ENCODE data around the gene ZNF445.
"Not testable (repeated sequence)": the region's sequence is repeated elsewhere in the genome, so short reads cannot be mapped to it uniquely, and the experiment has no call there.

Gene ZNF445

DNA sequence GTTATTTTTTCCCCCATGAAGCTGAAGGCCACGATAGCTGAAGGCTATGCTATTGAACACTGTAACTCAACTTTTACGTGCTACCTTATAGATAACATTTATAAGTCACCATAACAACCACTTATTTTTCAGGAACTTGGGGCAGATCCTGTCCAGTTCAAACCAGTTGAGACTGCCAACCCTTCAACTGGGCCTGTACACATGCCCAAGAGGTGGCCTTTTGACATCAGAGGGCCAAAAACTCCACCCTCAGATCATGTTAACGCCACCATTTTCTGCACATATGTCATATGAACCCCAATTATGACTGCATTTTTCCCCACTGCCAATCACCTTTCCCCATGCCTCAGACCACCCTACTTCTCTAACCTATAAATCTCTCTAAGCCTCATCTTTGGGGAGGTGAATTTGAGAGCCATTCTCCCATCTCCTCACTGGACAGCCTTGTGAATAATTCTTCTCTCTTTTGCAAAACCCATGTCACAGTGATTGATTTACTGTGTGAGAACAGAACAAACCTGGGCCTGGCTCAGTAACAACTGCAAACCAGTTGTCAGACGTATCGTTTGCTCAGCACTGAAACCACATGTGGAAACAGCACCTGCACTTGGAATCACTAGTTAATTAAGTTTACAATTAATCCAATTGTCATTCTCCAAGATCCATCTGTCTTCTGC is 42.5 kb downstream of the ZNF445 start:
- no peak for DNase-seq (ENCODE audit: low spot score)

GRCh38 chr3:44430466-44430865 is 47.0 kb downstream of the ZNF445 start:
- no peak for DNase-seq (ENCODE audit: low spot score)

DNA sequence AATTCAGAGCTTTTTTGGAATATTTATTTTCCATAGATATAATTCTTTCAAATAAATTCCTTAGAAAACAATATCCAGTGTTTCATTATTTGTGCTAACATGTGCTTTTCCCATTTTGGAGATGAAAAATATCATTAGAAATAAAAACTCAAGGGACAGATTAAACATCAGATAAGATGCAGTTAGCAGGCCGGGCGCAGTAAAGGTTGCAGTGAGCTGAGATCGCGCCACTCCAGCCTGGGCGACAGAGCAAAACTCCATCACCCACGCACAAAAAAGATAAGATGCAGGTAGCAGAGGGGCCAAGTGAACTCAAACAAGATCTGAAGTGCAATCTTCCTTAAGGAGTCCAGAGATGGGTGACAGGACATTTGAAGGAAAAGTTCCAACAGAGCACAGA is 48.0 kb downstream of the ZNF445 start:
- no peak for DNase-seq (ENCODE audit: low spot score)

- DNase-seq (ENCODE audit: low spot score) = no peak
These were observed 48.6 kb downstream of the ZNF445 start for GRCh38 chr3:44428910-44429309.

DNA sequence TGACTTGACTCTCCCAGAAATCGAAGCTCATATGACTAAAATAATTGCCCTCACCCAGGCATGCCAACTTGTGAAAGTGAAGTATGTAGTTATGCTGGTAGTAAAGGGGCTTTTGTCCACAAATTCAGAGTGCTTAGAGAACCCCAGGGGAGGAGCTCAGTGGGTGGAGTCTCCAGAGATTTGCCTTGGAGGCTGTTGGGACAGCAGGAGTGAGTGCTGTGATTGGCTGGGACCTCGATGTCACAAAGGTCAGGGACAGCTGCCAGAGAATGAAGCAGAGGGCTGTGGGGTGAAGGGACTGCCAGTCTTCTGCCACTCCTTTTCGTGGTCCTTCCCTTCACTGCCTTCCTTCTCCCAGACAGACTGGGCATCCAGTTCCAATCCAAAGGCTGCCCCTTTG is 49.8 kb downstream of the ZNF445 start:
- DNase-seq (ENCODE audit: low spot score) = no peak

DNA sequence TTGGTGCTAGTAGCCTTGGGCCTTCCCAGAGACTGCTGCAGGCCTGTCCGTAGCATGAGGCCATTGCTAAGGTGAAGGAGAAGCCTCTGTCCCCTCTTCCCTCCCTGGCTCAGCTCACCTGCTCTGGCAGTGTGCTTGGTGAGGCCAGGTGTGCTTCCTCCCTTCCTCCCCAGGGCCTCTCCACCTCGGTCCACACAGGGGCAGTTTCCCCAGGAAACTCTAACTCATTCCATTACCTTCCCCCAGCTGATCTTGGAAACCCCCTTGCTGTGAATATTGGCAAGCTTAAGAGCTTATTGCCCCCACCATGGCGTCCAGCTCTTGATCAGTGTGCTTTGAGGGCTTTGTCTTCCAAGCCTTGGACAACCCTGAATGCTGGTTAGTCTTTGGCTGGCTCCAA is 52.7 kb downstream of the ZNF445 start:
- DNase-seq (ENCODE audit: low spot score) = no peak

DNA sequence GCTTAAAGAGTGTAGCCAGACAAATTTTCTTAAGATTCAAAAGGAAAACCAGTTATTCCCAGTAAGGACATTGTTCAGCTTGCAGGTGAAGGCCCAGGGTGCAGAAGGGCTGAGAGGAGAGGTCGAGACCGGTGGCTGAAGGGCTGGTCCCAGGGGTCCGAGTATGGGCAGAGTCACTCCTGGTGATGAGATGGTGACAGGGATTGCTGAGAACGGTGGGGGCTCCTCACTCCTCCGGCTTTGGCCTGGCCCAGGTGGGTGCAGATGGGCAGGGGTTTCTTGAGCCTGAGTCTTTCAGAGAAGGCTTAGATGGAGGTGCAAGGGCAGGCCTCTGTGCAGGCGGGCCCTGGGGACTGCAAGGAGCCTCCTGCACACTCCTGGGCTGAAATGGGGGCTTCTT is 56.2 kb downstream of the ZNF445 start:
- DNase-seq (ENCODE audit: low spot score) = no peak

GRCh38 chr3:44420676-44421075 is 56.8 kb downstream of the ZNF445 start:
- DNase-seq (ENCODE audit: low spot score) = no peak

GRCh38 chr3:44419923-44420650 is 57.4 kb downstream of the ZNF445 start:
- DNase-seq (ENCODE audit: low spot score) = no peak

DNA sequence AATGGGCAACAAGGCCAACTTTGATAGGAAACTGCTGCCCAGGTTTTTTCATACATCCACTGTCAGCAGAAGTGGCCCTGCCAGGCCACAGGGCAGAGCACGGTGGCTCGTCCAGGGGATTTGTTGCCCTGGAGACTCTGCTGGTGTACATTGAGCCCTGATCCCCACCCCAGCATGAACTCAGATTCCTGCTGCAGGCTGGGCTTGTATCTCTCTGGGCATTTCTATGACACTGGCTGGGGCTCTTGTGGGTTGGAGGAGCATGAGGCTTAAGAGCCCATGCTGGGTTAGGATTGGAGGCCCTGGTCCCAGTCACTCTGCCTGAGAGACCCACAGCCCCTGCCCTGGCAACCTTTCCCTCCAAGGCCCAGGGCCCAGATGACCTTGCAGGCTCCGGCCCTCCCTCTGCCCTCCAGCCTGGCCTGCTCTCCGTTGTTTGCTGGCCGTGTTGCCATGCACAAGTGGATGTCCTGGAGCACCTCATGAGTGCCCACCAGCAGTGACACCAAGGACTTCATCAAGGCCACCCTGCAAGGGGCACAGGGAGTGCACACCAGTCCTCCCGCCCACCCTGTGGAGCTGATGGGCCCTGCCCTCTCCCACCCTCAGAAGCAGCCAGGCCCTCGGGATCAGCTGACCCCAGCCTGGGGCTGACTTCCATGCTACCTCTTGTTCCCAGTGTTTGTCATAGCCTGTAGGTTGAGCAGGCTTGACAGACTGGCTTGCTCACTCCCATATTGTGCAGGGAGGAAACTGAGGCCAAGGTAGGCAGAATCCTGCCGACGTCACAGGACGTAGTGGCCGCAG is 58.2 kb downstream of the ZNF445 start:
- no peak for DNase-seq (ENCODE audit: low spot score)

DNA sequence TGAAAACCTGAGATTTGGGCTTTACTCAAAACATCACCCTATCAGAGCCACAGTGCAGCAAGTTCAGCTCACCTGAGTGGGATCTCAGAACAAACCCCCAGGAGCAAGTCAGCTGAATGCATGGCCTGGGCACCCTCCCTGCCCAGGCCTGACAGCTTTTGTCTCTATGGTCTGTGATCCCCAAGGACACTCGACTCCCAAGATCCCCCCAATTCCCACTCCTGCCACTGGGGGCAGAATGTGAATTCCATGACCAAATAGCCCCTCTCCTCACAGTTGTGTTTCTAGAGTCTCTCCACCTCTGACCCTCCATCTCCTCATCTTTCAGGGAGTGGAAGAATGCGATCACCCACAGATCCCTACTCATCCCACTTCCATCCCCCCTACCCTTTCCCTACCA is 58.9 kb downstream of the ZNF445 start:
- DNase-seq (ENCODE audit: low spot score) = no peak

DNA sequence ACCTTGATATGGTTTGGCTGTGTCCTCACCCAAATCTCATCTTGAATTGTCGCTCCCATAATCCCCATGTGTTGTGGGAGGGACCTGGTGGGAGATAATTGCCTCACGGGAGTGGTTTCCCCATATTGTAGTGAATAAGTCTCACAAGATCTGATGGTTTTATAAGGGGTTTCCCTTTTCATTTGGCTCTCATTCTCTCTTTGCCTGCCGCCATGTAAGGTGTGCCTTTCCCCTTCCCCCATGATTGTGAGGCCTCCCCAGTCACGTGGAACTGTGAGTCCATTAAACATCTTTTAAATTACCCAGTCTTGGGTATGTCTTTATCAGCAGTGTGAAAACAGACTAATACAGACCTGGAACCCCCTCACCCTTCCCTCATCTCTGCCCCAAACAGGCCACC is 59.4 kb downstream of the ZNF445 start:
- not testable (repeated sequence) for DNase-seq (ENCODE audit: low spot score)

DNA sequence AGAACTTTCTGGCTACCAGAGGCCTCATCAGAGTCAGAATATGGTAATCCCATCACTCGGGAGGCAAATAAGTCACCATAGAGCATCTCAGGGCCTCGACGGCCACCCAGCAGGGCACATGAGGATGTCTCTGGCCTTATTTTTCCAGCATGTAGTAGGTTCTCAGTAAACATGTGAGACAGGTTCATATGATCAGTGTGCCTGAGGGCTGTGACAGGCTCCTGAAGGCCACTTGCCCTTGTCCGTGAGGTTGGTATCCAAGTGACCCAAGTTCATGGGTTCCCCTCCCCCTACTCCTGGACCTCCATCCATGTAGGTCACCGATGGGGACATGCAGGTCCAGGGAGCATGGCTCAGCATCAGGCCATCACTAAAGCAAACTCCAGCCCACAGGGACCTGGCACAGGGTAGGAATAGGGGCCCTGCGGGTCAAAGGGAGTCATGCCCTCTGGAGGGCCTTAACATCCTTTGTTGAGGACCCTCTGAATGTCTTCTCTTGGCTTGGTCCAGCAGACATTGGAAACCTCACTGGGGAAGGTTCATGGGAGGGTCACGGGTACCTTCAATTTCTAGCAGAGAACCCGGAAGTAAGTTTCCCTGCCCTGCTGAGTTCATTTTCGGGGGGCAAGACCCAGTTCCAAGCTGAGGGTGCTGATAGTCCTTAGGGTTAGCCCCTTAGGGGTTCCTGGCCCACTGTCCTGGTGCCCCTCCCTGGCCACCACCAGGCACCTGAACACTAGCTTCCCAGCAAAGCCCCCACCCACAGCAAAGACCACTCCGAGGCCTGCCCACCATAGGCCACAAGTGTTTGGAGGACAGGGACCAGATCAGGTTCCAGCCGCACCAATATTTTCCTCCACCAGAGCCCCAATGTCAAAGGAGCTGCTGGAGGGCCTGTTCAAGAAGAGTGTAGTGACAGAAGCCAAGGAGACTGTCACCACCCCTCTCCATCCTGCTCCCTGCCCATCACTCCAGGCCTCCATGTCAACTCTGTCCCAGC is 61.1 kb downstream of the ZNF445 start:
- no peak for DNase-seq (ENCODE audit: low spot score)

DNA sequence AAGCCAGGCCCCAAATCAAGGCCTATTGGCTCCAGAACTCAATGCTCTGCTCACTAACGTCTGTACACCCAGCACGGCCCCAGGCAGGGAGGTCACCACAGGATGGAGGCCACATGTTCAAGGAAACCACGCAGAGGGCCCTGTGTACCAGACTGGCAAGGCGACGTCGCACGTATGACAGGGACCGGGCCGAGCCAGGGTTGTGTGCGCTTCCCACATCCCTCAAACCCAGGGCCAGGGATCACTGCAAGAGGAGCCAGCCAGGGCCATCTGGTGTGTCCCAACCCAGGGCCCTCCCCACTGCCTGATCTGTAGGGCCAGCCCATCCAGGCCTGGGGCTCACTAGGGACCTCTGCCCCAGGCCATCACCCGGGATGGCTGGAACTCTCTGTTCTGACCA is 62.0 kb downstream of the ZNF445 start:
- DNase-seq (ENCODE audit: low spot score) = no peak

DNA sequence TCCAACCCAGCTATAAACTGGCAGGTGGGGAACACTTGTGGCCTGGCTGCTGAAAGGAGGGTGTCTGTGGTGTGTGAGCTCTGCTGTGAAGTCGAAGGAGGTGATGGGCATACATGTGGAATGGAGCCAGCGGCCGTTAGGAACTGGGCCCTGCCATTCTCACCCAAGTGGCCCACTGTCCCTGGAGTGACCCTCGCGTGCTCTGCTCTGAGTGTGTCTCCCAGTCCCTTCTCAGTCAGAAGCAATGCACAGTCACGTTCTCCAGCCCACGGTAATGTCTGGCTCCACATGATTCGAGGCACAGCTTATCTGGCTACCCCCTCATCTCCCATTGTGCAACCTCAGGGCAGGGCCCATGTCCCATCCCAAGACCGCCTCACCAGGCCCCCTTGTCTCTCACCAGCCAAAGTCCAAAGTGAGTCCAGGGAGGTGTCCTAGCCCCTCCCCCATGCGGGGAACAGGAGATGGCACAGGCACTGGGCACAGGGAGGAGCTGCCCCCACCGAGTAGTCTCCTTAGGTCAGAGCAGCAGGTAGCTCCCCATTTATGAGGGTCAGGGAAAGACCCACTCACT is 62.9 kb downstream of the ZNF445 start:
- no peak for DNase-seq (ENCODE audit: low spot score)

GRCh38 chr3:44412365-44412764 is 65.1 kb downstream of the ZNF445 start:
- no peak for DNase-seq (ENCODE audit: low spot score)

- DNase-seq (ENCODE audit: low spot score) = no peak
These were observed 66.3 kb downstream of the ZNF445 start for GRCh38 chr3:44411031-44411645.

DNA sequence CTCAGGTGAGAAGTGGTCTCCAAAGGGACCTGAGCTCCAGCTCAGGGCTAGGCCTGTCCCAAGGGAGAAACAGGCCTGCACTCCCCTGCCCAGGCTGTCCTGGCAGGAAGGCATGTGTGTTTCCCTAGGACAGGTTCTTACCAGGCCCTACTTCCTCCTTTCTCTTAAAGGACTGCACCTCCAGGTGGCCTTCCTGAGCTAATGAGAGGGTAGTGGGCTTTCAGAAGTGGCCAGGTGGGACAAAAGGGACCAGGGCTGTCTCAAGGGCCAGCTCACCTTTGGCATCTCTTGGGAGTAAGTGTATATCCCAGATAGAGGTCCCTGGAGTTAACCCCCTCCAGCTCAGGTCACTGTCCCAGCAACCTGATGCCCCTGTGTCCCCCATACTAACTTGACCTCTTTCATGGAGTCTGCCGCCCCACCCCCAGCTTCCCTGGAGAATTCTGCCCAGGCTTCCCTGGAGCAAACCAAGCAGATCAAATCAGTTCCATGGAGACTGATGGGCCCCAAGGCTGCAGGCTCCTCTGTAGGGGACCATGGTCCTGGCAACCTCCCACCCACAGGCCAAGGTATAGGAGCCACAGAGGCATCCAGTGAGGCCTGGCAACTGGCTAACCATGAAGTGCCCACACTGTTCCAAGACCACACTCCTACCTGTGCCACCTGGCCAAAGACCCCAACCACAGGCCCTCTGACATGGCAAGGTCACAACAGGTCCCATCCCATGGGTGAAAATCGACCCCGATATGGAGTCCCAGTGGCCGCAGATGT is 67.6 kb downstream of the ZNF445 start:
- DNase-seq (ENCODE audit: low spot score) = no peak

- DNase-seq (ENCODE audit: low spot score) = no peak
These were observed 74.9 kb downstream of the ZNF445 start for GRCh38 chr3:44402548-44402947.

DNA sequence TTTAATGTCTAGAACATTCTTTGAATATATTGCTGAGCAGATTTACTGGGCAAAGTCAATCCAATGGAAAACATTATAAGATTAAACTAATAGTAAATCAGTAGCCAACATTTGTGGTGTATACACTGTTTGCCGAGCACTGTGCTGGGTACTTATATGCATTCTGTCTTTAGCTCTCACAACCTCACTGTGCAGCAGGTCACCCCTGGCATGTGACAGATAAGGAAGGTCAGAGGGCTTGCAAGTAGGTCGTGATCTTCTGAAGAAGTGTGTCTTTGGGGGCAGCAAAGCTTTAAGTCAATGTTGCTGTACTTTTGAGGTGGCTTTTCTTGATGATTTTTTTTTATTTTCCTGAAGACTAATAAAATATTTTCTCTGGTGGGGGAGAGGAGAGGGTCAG is 76.7 kb downstream of the ZNF445 start:
- no peak for DNase-seq (ENCODE audit: low spot score)

All from globus pallidus (tissue), 1 donor.